ENCODE measurements around the gene RRBP1.
A peak's percentile ranks its signal among the peaks of the same experiment; 100 is the strongest.

The RRBP1 gene, protein sequence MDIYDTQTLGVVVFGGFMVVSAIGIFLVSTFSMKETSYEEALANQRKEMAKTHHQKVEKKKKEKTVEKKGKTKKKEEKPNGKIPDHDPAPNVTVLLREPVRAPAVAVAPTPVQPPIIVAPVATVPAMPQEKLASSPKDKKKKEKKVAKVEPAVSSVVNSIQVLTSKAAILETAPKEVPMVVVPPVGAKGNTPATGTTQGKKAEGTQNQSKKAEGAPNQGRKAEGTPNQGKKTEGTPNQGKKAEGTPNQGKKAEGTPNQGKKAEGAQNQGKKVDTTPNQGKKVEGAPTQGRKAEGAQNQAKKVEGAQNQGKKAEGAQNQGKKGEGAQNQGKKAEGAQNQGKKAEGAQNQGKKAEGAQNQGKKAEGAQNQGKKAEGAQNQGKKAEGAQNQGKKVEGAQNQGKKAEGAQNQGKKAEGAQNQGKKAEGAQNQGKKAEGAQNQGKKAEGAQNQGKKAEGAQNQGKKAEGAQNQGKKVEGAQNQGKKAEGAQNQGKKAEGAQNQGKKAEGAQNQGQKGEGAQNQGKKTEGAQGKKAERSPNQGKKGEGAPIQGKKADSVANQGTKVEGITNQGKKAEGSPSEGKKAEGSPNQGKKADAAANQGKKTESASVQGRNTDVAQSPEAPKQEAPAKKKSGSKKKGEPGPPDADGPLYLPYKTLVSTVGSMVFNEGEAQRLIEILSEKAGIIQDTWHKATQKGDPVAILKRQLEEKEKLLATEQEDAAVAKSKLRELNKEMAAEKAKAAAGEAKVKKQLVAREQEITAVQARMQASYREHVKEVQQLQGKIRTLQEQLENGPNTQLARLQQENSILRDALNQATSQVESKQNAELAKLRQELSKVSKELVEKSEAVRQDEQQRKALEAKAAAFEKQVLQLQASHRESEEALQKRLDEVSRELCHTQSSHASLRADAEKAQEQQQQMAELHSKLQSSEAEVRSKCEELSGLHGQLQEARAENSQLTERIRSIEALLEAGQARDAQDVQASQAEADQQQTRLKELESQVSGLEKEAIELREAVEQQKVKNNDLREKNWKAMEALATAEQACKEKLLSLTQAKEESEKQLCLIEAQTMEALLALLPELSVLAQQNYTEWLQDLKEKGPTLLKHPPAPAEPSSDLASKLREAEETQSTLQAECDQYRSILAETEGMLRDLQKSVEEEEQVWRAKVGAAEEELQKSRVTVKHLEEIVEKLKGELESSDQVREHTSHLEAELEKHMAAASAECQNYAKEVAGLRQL (N-terminal part only)

GRCh38 chr20:17682103-17682888 is at the start of gene RRBP1:
Gene RRBP1 (minus strand): TSS chr20:17682242. CDS start chr20:17660507, 21,735 bp downstream.
- DNase-seq, result peak; percentile 96

DNA sequence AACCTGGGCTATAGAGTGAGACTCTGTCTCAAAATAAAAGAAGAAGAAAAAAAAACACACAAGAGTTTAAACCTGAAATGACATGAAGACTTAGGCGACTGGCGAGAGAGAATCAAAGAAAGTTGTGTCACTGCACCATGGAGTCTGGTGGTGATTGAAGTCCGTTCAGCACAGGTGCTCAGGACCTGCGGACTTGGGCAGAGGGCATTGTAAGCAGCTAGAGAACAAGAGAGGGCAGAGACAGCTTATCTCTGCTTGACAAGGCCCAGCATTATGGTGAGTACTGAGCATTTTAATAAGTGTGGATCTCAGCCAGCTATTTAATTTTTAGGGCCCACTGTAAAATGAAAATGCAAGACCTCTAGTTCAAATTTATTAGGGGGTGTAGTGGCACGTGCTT is 49.2 kb upstream of the RRBP1 start:
- DNase-seq, result no peak

DNA sequence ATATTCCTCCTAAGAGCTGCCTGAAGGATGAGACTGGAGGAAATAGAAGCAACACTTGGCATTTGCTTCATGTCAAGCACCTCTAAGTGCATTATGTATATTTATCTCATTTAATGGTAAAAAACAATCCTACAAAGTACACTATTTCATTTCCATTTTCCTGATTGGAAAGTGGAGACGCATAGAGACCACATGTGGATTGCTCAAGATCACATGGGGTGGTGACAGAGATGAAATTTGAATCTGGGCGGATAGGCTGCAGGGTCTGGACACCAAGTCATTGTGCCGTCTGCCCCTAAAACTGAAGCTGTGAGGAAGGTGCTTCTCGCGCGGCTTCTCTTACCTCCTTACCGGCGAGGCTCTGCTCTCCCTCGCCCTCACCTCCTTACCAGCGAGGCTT is 48.0 kb upstream of the RRBP1 start:
- DNase-seq, result no peak

GRCh38 chr20:17728074-17728473 is 46.0 kb upstream of the RRBP1 start:
- no peak for DNase-seq

DNA sequence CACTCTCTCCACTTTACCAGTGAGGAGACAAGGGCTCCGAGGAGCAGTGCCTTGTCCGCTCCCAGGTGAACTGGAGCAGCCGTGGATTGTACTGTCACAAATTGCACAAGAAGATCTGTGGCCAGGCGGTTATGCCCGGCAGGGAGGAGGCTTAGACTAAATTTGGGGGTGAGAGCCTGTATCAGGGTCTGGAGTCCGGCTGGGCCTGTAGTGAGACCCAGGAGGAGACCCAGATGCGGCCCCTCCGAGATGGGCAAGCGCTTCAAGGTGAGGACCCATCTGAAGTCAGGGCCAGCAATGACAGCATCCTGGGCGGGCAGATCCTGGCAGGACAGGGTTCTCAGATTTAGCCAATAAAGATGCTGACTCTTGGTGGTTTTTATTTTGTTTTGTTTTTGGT is 45.3 kb upstream of the RRBP1 start:
- DNase-seq, result no peak

GRCh38 chr20:17726902-17727301 is 44.9 kb upstream of the RRBP1 start:
- no peak for DNase-seq

DNA sequence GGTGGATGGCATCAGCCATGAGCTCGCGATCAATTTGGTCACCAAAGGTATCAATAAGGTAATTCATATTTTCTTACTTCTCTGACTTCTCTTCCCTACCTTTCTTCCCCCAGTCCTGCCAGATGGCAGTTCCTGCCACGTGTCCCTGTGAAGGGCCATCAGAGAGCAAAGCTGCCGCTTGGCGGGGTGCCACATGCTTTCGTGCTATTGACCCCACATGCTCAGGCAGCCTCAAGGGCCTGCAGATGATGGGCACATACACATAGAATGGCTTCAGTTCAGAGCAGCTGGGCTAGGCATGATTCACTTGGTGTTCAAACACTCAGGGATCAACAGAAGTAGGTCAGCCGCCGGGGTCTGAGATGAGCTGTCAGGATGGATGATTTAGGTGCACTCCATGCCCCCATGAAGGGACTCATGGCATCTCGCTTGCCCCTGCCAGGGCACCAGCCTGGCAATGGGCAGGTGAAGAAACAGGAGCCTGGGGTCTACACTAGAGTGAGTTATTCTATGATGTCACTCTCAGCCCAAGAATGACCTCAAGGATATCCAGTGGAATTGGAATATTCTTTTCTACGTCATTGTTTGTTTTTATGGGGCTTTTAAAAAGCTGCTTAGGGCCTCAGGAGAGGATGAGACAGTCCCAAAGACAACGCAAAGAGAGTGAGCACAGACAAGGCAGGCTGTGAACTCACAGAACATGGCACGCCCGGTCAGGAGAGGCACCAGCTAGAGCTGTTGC is 43.2 kb upstream of the RRBP1 start:
- no peak for DNase-seq

DNA sequence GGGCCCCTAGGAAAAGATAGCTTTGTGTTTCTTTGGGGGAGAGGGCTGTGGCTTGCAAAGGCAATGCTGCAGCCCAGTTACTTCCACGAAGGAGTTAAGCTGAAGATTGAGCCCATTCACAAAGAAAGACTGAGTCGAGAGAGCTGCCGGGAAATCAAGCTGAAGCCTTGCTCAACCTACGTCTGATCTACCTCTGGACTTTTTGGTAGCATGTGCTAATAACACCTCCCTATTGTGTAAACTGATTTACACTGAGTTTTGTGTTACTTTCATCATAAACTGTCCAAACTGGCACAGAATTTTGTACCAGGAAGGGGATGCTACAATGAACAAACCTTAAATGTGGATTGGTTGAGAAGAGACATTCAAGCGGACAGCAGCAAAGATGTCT is 41.3 kb upstream of the RRBP1 start:
- no peak for DNase-seq

DNA sequence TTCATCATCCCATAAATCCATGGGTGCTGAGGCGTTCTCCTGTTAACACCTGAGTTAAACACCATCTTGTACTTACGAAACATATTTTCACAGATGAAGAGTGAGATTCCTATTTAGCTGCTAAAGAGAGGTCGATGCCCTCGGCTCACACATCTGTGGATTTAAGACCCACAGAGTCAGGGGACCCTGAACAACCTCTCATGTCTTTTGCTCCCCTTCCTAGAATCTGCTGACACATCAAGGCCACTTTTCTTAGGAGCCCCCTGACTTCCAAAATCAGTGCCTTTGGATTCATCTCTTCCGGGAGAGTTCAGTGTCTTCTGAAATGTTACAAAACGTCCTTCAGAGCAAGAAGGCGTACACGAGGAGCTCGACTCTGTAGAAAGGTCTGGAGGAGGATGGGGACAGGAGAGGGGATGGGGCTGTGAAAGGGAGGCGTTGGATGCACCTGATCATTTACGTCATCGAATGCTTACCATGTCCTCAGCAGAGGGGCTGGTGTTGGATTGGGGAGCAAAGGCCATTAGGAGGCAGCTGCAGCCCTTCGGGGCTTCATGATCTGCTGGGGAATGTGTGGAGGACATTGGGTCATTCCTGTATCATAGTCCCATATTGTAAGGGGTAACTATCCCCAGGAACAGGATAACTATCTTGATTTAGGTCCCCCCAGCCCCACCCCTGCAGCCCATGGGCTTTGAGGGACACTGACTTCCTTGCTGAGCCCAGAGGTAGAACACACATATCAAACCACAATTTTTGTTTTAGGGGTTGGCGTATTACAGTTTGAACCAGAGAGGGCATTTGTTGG is 40.7 kb upstream of the RRBP1 start:
- no peak for DNase-seq

DNA sequence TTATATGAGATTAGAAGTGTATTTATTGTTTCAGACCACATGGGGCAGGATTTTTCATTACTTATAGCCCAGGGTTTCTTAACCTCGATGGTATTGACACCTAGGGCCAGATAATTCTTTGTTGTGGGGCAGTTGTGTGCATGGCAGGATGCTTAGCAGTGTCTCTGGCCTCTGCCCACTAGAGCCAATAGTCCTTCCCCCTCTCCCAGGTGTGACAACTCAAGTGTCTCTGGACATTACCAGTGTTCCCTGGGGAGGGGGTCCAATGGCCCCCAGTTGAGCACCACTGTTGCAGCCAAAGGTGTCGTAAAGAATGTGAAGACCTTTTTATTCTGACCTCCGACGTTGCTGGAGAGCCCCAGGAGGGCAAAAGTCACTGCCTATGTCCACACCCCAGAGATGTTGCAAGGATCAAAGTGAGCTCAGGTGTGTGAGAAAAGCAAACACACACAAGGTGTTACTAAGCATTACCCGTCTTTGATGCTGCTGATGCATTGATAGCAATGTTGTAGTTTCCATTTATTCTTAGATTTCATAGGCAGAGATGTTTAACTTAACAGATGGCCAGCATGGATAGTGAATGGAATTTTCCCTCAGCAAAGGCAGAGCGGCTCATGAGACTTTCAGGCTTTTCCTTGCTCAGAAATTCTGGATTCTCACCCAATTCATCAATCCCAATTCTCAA is 39.9 kb upstream of the RRBP1 start:
- no peak for DNase-seq

- no peak for DNase-seq
These were observed 38.7 kb upstream of the RRBP1 start for GRCh38 chr20:17720755-17721154.

- no peak for DNase-seq
These were observed 34.3 kb upstream of the RRBP1 start for GRCh38 chr20:17716331-17716730.

DNA sequence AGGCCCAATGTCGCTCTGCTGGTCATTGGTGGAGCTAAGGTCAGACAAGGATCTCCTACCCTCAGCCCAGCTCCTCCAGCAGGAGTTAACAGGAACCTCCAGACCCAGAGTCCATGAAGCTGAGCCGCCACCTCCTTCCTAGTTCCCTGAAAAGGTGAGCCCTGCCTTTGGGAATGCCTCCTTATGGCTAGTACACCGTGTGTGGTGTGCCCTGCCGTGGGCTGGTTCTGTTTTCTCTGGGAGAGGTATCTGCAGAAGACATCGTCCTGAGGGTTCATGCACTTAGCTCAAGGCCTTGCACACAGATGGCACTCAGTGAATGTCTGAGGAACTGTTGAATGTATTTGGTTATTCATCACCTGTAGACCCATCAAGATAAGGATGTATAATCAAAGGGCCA is 33.0 kb upstream of the RRBP1 start:
- no peak for DNase-seq

- DNase-seq, result no peak
These were observed 32.6 kb upstream of the RRBP1 start for GRCh38 chr20:17714597-17714996.

- no peak for DNase-seq
These were observed 30.7 kb upstream of the RRBP1 start for GRCh38 chr20:17712708-17713107.

- DNase-seq, result no peak
These were observed 30.2 kb upstream of the RRBP1 start for GRCh38 chr20:17712201-17712600.

DNA sequence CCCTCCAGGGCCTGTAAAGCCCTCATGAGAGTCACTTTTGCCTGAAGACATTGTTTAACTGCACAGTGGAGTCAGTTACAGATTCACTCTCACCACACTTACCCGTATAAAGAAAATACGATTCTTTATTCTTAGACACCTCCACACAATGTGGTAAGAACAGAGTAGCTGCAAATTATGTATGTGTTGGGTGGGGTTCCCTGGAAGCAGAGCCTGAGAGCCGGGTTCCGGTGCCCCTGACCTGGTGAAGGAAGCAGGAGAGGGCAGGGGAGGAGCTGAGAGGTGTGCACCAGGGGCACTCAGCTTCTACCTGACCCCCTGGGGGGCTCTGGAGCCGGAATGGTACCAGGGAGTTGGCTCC is 29.2 kb upstream of the RRBP1 start:
- no peak for DNase-seq

- DNase-seq, result no peak
These were observed 28.6 kb upstream of the RRBP1 start for GRCh38 chr20:17710379-17711266.
